AG09309 (cell line): Measurements from ENCODE around the gene LENG8.

Experiments
- DNase-seq: peaks from one replicate; pipeline ENCODE4 v3.0.0-alpha.2; 2010; ENCODE audit warnings: low read depth
- H3K4me3 ChIP-seq: 2 replicates; pipeline ENCODE4 v1.5.1; 2011; ENCODE audit warnings: mild to moderate bottlenecking, low read depth, low read length, moderate library complexity; ENCODE audit not compliant: control insufficient read depth
- CTCF ChIP-seq: IDR thresholded peaks from 2 replicates; pipeline ENCODE4 v1.5.1; 2011; ENCODE audit warnings: mild to moderate bottlenecking, low read depth, low read length, inconsistent platforms; ENCODE audit not compliant: insufficient read depth, control insufficient read depth; ENCODE audit errors: missing control alignments

The LENG8 gene

DNA sequence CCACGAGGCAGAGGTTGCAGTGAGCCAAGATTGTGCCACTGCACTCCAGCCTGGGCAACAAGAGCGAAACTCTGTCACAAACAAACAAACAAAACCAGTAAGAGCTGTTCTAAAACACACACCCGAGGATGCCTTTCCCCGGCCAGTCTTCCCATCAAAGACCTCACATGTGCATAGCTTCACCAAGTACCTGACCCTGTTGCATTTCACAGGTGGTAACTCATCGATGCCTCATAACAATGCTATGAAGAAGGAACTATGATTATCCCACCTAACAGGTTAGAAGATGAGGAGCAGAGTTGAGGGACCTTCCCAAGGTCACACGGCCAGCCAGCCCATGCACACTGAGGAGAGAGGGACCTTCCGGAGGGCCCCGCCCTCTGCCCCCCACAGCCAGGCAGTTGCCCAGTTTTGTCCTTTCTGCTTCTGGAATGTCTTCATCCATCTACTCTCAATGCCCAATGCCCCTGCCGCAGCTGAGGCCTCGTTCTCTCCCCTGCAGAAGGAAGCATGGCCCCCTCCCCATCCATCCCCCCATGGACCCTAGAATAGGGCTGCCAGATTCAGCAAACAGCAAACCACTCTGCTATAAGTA lies 16.8 kb upstream of the LENG8 start:
- TF ChIP-seq CTCF: no peak
- no peak overlapping the region for H3K4me3 ChIP-seq
- no peak for DNase-seq

GRCh38 chr19:54433697-54434096 lies 15.3 kb upstream of the LENG8 start:
- H3K4me3 ChIP-seq: no peak overlapping the region
- TF ChIP-seq CTCF: no peak
- DNase-seq: no peak

DNA sequence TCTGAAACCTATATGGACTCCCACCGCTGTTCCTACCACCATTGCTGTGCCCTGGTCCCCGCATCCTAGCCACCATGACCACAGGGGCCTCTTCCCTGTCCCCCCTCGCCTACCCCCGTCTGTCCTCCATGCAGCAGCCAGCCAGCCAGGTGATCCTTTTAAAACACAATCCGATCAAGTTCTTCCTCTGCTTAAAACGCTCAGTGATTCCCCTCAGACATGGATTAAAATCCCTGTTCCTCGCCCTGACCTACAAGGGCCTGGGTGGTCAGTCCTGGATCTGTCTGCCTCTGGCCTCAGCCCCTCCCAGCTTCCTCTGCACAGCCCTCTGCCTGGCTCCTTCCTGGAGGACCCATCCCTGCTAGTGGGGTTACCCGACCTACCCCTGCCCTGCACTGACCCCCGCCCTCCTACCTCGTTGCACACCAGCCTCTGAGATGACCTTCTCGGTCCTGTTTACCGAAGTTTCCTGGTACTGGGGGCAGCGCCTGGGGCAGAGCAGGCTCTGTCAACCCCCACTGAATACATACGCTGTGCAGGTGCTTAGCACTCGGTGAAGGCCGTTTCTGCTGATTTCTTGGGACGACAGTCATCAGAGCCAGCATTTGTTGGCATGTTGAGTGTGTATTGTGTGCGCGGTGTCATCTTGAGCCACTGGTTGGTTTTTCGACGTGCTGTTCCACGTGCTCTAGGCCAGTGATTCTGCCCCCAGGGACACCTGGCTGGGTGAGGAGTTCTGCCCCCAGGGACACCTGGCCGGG lies 14.7 kb upstream of the LENG8 start:
- no peak for TF ChIP-seq CTCF
- no peak overlapping the region for H3K4me3 ChIP-seq
- DNase-seq: no peak

DNA sequence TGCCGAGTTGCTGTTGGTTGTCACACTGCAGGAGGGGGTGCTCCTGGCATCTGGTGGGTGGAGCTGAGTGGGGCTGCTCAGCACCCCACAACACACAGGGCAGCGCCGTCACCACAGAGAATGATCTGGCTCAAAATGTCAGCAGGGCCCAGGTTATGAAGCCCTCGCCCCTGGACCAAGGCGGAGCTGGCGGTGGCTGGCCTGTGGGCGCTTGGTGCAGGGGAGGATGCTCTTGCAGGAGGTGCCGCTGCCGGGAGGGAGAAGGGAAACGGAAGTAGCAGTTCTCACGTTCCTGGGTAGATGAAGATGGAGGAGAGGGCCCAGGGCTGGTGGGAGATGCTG lies 14.2 kb upstream of the LENG8 start:
- TF ChIP-seq CTCF: no peak
- no peak overlapping the region for H3K4me3 ChIP-seq
- no peak for DNase-seq

DNA sequence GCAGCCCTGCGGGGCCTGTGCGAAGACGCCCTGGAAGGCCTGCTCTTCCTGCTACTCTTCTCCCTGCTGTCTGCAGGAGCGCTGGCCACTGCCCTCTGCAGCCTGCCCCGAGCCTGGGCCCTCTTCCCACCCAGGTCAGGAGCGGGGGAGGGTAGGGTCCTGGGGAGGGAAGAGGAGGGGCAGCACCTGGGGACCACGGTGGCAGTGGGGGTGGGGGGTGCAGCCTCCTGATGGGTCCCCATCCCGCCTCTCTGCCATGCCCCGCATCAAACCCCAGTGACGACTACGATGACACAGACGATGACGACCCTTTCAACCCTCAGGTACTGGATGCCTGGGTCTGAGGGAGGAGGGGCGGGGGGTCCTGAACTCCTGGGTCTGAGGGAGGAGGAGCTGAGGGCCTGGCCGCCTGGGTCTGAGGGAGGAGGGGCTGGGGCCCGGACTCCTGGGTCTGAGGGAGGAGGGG lies 13.4 kb upstream of the LENG8 start:
- no peak overlapping the region for H3K4me3 ChIP-seq
- TF ChIP-seq CTCF: no peak
- DNase-seq: no peak

- H3K4me3 ChIP-seq: no peak overlapping the region
- no peak for DNase-seq
- TF ChIP-seq CTCF: no peak
Measured at GRCh38 chr19:54436031-54436523, 12.9 kb upstream of the LENG8 start.
